ENCODE results near the gene TMEM179B. TPM values are rescaled to one million over a fixed set of nuclear protein-coding genes. Genes with fewer than 3 reads are reported as not detected.

Gene TMEM179B
- total and polyA plus RNA-seq, 9 of the 15 experiments (the other 6 are each of a cell fraction or from before 2014, with no cell fraction given) = 27.7 to 105 (median 37.0) TPM

GRCh38 chr11:62805076-62805892 lies 18.1 kb downstream of the TMEM179B start, which contains the start of gene NXF1 (continued):
- TF ChIP-seq ZSCAN29 (IDR thresholded peaks at IDR 0.05) = peak; percentile 63; the same call in 1 of the 2 replicates
- TF ChIP-seq GATAD2B (IDR thresholded peaks at IDR 0.05; ENCODE audit: borderline replicate concordance) = peak; percentile 68; the same call in 1 of the 2 replicates
- TF ChIP-seq TBP (optimal IDR thresholded peaks at IDR 0.05; ENCODE audit: low read depth, low read length) = peak; percentile 99
- TF ChIP-seq ZNF184 (CRISPR knock-in tag; IDR thresholded peaks at IDR 0.05) = no peak
- TF ChIP-seq ZNF76 (CRISPR knock-in tag; IDR thresholded peaks at IDR 0.05; ENCODE audit: borderline replicate concordance) = 0 out of 2 replicates have a peak, but pooled peaks have one; percentile 22
- TF ChIP-seq SNRNP70 (optimal IDR thresholded peaks at IDR 0.05; ENCODE audit: low read depth, low read length) = no peak
- no peak for TF ChIP-seq BDP1 (IDR thresholded peaks at IDR 0.05; ENCODE audit: insufficient read depth, insufficient read length)
- TF ChIP-seq FOXP1 (CRISPR knock-in tag; IDR thresholded peaks at IDR 0.05) = peak; percentile 15; the same call in 1 of the 2 replicates
- TF ChIP-seq ZBTB12 (CRISPR knock-in tag; IDR thresholded peaks at IDR 0.05) = peak; percentile 97
- TF ChIP-seq NFIC (IDR thresholded peaks at IDR 0.05) = peak; percentile 77
- no peak for TF ChIP-seq ESRRB (CRISPR knock-in tag; IDR thresholded peaks at IDR 0.05; ENCODE audit: borderline replicate concordance)
- peak; percentile 74 for TF ChIP-seq MYC (IDR thresholded peaks at IDR 0.05; ENCODE audit: low read depth, low read length)
- TF ChIP-seq MYC (CRISPR knock-in tag; IDR thresholded peaks at IDR 0.05; ENCODE audit: borderline replicate concordance, low read depth) = no peak
- TF ChIP-seq RAD21 (CRISPR knock-in tag; conservative IDR thresholded peaks at IDR 0.05 in 1 of 2, IDR thresholded peaks at IDR 0.05 in 1 of 2) = 0 out of 4 replicates have a peak, but pooled peaks of 1 of the 2 experiments have one; percentile 4
- peak; percentile 76 for TF ChIP-seq EP400 (IDR thresholded peaks at IDR 0.05)
- TF ChIP-seq, protein P1, sequence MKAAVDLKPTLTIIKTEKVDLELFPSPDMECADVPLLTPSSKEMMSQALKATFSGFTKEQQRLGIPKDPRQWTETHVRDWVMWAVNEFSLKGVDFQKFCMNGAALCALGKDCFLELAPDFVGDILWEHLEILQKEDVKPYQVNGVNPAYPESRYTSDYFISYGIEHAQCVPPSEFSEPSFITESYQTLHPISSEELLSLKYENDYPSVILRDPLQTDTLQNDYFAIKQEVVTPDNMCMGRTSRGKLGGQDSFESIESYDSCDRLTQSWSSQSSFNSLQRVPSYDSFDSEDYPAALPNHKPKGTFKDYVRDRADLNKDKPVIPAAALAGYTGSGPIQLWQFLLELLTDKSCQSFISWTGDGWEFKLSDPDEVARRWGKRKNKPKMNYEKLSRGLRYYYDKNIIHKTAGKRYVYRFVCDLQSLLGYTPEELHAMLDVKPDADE (conservative IDR thresholded peaks at IDR 0.05; ENCODE audit: control insufficient read depth, low read depth, low read length) = peak; percentile 69; the same call in 1 of the 2 replicates
- peak in 1 of 2 experiments; percentile 64; a peak in 2 of 3 replicates for TF ChIP-seq CBX3 (IDR thresholded peaks at IDR 0.05; ENCODE audit: borderline replicate concordance in 1 of 2, low read length in 2 of 2)
- TF ChIP-seq SAFB (IDR thresholded peaks at IDR 0.05; ENCODE audit: borderline replicate concordance, low read depth, low read length) = no peak
- no peak for TF ChIP-seq E4F1 (CRISPR knock-in tag; IDR thresholded peaks at IDR 0.05; ENCODE audit: borderline replicate concordance)
- TF ChIP-seq EZH2 (IDR thresholded peaks at IDR 0.05; ENCODE audit: borderline replicate concordance, low read depth, low read length) = no peak
